ENCODE results near the gene ACOX2. TPM values are rescaled to one million over a fixed set of nuclear protein-coding genes. Genes with fewer than 3 reads are reported as not detected.
A peak's percentile ranks its signal among the peaks of the same experiment; 100 is the strongest.

The ACOX2 gene
- polyA plus RNA-seq, 3 donors: 2.4 to 2.5 (median 2.4) TPM

GRCh38 chr3:58537412-58538301 lies 667 bp upstream of the ACOX2 start:
- no peaks in the 10 kb centered on the region for H3K79me2 ChIP-seq (ENCODE audit: insufficient read depth, low read length)
- no peaks in the 10 kb centered on the region for H3K27me3 ChIP-seq (ENCODE audit: control insufficient read depth in 2 of 2, insufficient read depth in 2 of 2, low read length in 2 of 2)
- intact Hi-C loops (cut with micrococcal nuclease): loop anchor here (10.0 kb wide), 3 partner anchors 103 to 353 kb away; partner anchors contain the start of gene PDHB (in 1 of the 2)
- H3K27ac ChIP-seq (ENCODE audit: low read depth in 1 of 2, low read length in 2 of 2): no peak overlapping the region
- TF ChIP-seq CTCF (IDR thresholded peaks at IDR 0.05): no peak
- Mint-ChIP-seq H3K4me1 (peaks cover 29% of the 10 kb centered on the region), H3K27ac (peak overlapping the region in 2 of 7 donors; percentile 27 to 67), H3K36me3 (no peaks in the 10 kb centered on the region), H3K27me3 (ENCODE audit: low read depth in 3 of 3) (peaks cover 3% of the 10 kb centered on the region in 3 donors), H3K9me3 (no peaks in the 10 kb centered on the region), H3K4me3 (no peak overlapping the region)
- no peaks in the 10 kb centered on the region for H4K20me1 ChIP-seq (ENCODE audit: insufficient read depth, low read length)
- no peak overlapping the region for H3K4me2 ChIP-seq (replicated peaks; ENCODE audit: extremely low read depth, low read length, poor library complexity, severe bottlenecking)
- H3K4me3 ChIP-seq (replicated peaks in 1 of 3; ENCODE audit: low read depth in 2 of 3, low read length in 3 of 3): no peak overlapping the region
- peak overlapping the region; percentile 36 for H2AFZ ChIP-seq (ENCODE audit: insufficient read depth, low read depth, low read length, poor library complexity, severe bottlenecking)
- peak in 1 of 3 donors; percentile 8 for DNase-seq
- H3K36me3 ChIP-seq (replicated peaks in 1 of 2; ENCODE audit: control insufficient read depth in 1 of 2, insufficient read depth in 2 of 2, low read length in 2 of 2): no peaks in the 10 kb centered on the region
- peaks cover 14 to 20% of the 10 kb centered on the region in 2 donors for H3K4me1 ChIP-seq (ENCODE audit: control insufficient read depth in 1 of 2, insufficient read depth in 2 of 2, low read length in 2 of 2)
- H3K9ac ChIP-seq (ENCODE audit: insufficient read depth, low read length, poor library complexity, severe bottlenecking): no peak overlapping the region
- no peaks in the 10 kb centered on the region for H3K9me3 ChIP-seq (replicated peaks in 1 of 2; ENCODE audit: control insufficient read depth in 1 of 2, insufficient read depth in 1 of 2, low read length in 2 of 2)
- WGBS (ENCODE audit: insufficient coverage): 14% methylated on average over 1 of the region's 4 CpGs

GRCh38 chr3:58535531-58536500 lies 1.2 kb downstream of the ACOX2 start:
- H3K9me3 Mint-ChIP-seq: no peaks in the 10 kb centered on the region
- Histone ChIP-seq H3K4me1 (ENCODE audit: control insufficient read depth in 1 of 2, insufficient read depth in 2 of 2, low read length in 2 of 2) (peaks cover 17 to 25% of the 10 kb centered on the region in 2 donors), H3K4me2 (replicated peaks; ENCODE audit: extremely low read depth, low read length, poor library complexity, severe bottlenecking) (no peak overlapping the region), H3K27ac (ENCODE audit: low read depth in 1 of 2, low read length in 2 of 2) (no peak overlapping the region), H3K9me3 (replicated peaks in 1 of 2; ENCODE audit: control insufficient read depth in 1 of 2, insufficient read depth in 1 of 2, low read length in 2 of 2) (no peaks in the 10 kb centered on the region), H3K9ac (ENCODE audit: insufficient read depth, low read length, poor library complexity, severe bottlenecking) (no peak overlapping the region), H3K79me2 (ENCODE audit: insufficient read depth, low read length) (no peaks in the 10 kb centered on the region), H4K20me1 (ENCODE audit: insufficient read depth, low read length) (no peaks in the 10 kb centered on the region), H3K27me3 (ENCODE audit: control insufficient read depth in 2 of 2, insufficient read depth in 2 of 2, low read length in 2 of 2) (no peaks in the 10 kb centered on the region), H2AFZ (ENCODE audit: insufficient read depth, low read depth, low read length, poor library complexity, severe bottlenecking) (no peak overlapping the region), H3K36me3 (replicated peaks in 1 of 2; ENCODE audit: control insufficient read depth in 1 of 2, insufficient read depth in 2 of 2, low read length in 2 of 2) (no peaks in the 10 kb centered on the region), H3K4me3 (replicated peaks in 1 of 3; ENCODE audit: low read depth in 2 of 3, low read length in 3 of 3) (no peak overlapping the region)
- no peak overlapping the region for H3K4me3 Mint-ChIP-seq
- 60% methylated on average over 1 of the region's 2 CpGs for WGBS (ENCODE audit: insufficient coverage)
- intact Hi-C loops (cut with micrococcal nuclease): loop anchor here (10.0 kb wide), 3 partner anchors 101 to 351 kb away; partner anchors contain the start of gene PDHB (in 1 of the 2)
- no peaks in the 10 kb centered on the region for H3K36me3 Mint-ChIP-seq
- no peak for TF ChIP-seq CTCF (IDR thresholded peaks at IDR 0.05)
- H3K4me1 Mint-ChIP-seq: peaks cover 31% of the 10 kb centered on the region
- no peak for DNase-seq
- H3K27me3 Mint-ChIP-seq (ENCODE audit: low read depth in 3 of 3): peaks cover 0 to 5% (median 3%) of the 10 kb centered on the region in 3 donors
- H3K27ac Mint-ChIP-seq: peak overlapping the region in 1 of 7 donors; percentile 52
